Osteoblast (primary cell): Measurements from ENCODE around the gene PHF21A. TPM values are rescaled to one million over a fixed set of nuclear protein-coding genes. Genes with fewer than 3 reads are reported as not detected.
A peak's percentile ranks its signal among the peaks of the same experiment; 100 is the strongest.

Source experiments
- DNase-seq: peaks from one replicate; pipeline ENCODE4 v3.0.0; 2011; ENCODE audit warnings: low spot score, mixed read lengths; ENCODE audit not compliant: insufficient read length; ENCODE audit errors: missing footprints
- H2AFZ ChIP-seq: 2 replicates; pipeline ENCODE4 v1.6.0; 2011; ENCODE audit warnings: mild to moderate bottlenecking, low read length
- H3K27ac ChIP-seq: 2 replicates; pipeline ENCODE4 v1.5.1; 2011; ENCODE audit warnings: mild to moderate bottlenecking, low read depth, low read length, moderate library complexity
- H3K27me3 ChIP-seq: 2 replicates; pipeline ENCODE4 v1.6.0; 2012; ENCODE audit warnings: mild to moderate bottlenecking, control low read depth, inconsistent platforms, low read length, moderate library complexity; ENCODE audit not compliant: insufficient read depth
- H3K36me3 ChIP-seq: 2 replicates; pipeline ENCODE4 v1.5.1; 2011; ENCODE audit warnings: mild to moderate bottlenecking, low read length, control low read depth, moderate library complexity; ENCODE audit not compliant: insufficient read depth
- H3K4me1 ChIP-seq: 2 replicates; pipeline ENCODE4 v1.5.1; 2011; ENCODE audit warnings: mild to moderate bottlenecking, low read length, control low read depth, moderate library complexity; ENCODE audit not compliant: insufficient read depth
- H3K4me2 ChIP-seq: 2 replicates; pipeline ENCODE4 v1.6.0; 2011; ENCODE audit warnings: mild to moderate bottlenecking, low read length; ENCODE audit not compliant: insufficient read depth
- H3K4me3 ChIP-seq: fragments of 200-600 bp; sonication (generic); 3 replicates; pipeline ENCODE4 v1.5.1; 2012; ENCODE audit warnings: mild to moderate bottlenecking, low read length, inconsistent platforms; ENCODE audit not compliant: insufficient read depth
- H3K79me2 ChIP-seq: 2 replicates; pipeline ENCODE4 v1.6.0; 2012; ENCODE audit warnings: mild to moderate bottlenecking, low read length, control low read depth, inconsistent platforms; ENCODE audit not compliant: insufficient read depth
- H3K9me3 ChIP-seq: 2 replicates; pipeline ENCODE4 v1.5.1; 2011; ENCODE audit warnings: low read depth, low read length, control low read depth
- H4K20me1 ChIP-seq: 2 replicates; pipeline ENCODE4 v1.6.0; 2012; ENCODE audit warnings: mild to moderate bottlenecking, low read length, control low read depth; ENCODE audit not compliant: insufficient read depth
- CTCF ChIP-seq: IDR thresholded peaks from 2 replicates; pipeline ENCODE4 v1.5.1; 2011; ENCODE audit warnings: mild to moderate bottlenecking, low read depth, low read length, moderate library complexity; ENCODE audit errors: extremely low read depth
- total RNA-seq: library from RNA; depleted of rRNA; stranded (reverse); fragments of >200 nt; gene quantifications from 2 replicates; pipeline ENCODE4 v1.2.3, GENCODE V29; 2012

The PHF21A gene
- total RNA-seq, 1 donor: 26.4 TPM

- no peak overlapping the region for H3K4me3 ChIP-seq
- peak; percentile 54 for DNase-seq
- no peak overlapping the region for H3K27ac ChIP-seq
- no peaks in the 10 kb centered on the region for H3K36me3 ChIP-seq
- peaks cover 18% of the 10 kb centered on the region for H3K4me1 ChIP-seq
- TF ChIP-seq CTCF: no peak
- H3K9me3 ChIP-seq: no peaks in the 10 kb centered on the region
- H4K20me1 ChIP-seq: peaks cover 31% of the 10 kb centered on the region
- no peak overlapping the region for H3K4me2 ChIP-seq
- no peaks in the 10 kb centered on the region for H3K79me2 ChIP-seq
- no peak overlapping the region for H2AFZ ChIP-seq
- H3K27me3 ChIP-seq: no peaks in the 10 kb centered on the region
Measured at GRCh38 chr11:46047520-46047919, 73.7 kb downstream of the PHF21A start.

GRCh38 chr11:46045811-46046210 is 75.4 kb downstream of the PHF21A start:
- Histone ChIP-seq H3K9me3 (no peaks in the 10 kb centered on the region), H3K4me1 (peaks cover 12% of the 10 kb centered on the region), H3K27me3 (no peaks in the 10 kb centered on the region), H2AFZ (no peak overlapping the region), H3K79me2 (peaks cover 2% of the 10 kb centered on the region), H4K20me1 (peaks cover 31% of the 10 kb centered on the region), H3K4me2 (no peak overlapping the region), H3K4me3 (no peak overlapping the region), H3K36me3 (no peaks in the 10 kb centered on the region), H3K27ac (no peak overlapping the region)
- no peak for DNase-seq
- no peak for TF ChIP-seq CTCF

GRCh38 chr11:46044601-46045000 is 76.7 kb downstream of the PHF21A start:
- Histone ChIP-seq H3K4me3 (no peak overlapping the region), H2AFZ (no peak overlapping the region), H3K79me2 (peaks cover 2% of the 10 kb centered on the region), H4K20me1 (peaks cover 42% of the 10 kb centered on the region), H3K4me2 (no peak overlapping the region), H3K27ac (no peak overlapping the region), H3K9me3 (no peaks in the 10 kb centered on the region), H3K4me1 (peaks cover 11% of the 10 kb centered on the region), H3K27me3 (no peaks in the 10 kb centered on the region), H3K36me3 (no peaks in the 10 kb centered on the region)
- DNase-seq: no peak
- no peak for TF ChIP-seq CTCF

- Histone ChIP-seq H3K4me3 (no peak overlapping the region), H3K27me3 (no peaks in the 10 kb centered on the region), H3K4me1 (peaks cover 19% of the 10 kb centered on the region), H3K4me2 (no peak overlapping the region), H3K9me3 (no peaks in the 10 kb centered on the region), H3K79me2 (peaks cover 2% of the 10 kb centered on the region), H2AFZ (no peak overlapping the region), H3K27ac (no peak overlapping the region), H4K20me1 (peaks cover 39% of the 10 kb centered on the region), H3K36me3 (no peaks in the 10 kb centered on the region)
- no peak for TF ChIP-seq CTCF
- DNase-seq: peak; percentile 80
Measured at GRCh38 chr11:46039990-46040389, 81.3 kb downstream of the PHF21A start.
